K562 (cell line): ENCODE results near the gene SPATA20. TPM values are rescaled to one million over a fixed set of nuclear protein-coding genes. Genes with fewer than 3 reads are reported as not detected.

Experiments
- ATAC-seq: fragments of 200-7000 bp; cut with Tn5 transposase; 3 replicates; pipeline ENCODE4 v1.9.1; 2020; ENCODE audit warnings: moderate library complexity
- BruUV-seq: library from RNA; stranded (reverse); fragments of 400-500 nt; replicated peaks from 2 replicates; lab custom pipeline; 2021; lab: Mats Ljungman, UMichigan
- CTCF ChIA-PET: fragments of 300-600 bp; formaldehyde crosslinking; extraction: SDS; loops from one replicate; lab custom pipeline; 2021; ENCODE audit warnings: low intra/inter-chr PET ratio; lab: Yijun Ruan, JAX
- POLR2A ChIA-PET: fragments of 300-600, 350-650 bp; sonication (Branson Sonifier 250); formaldehyde crosslinking; extraction: SDS; loops from one replicate; lab custom pipeline; 2021; ENCODE audit warnings: antibody characterized with exemption, inconsistent platforms; lab: Yijun Ruan, JAX
- DNase-seq, 4 experiments: peaks; one replicate each; pipeline versions ENCODE4 v3.0.0 to v3.0.0-alpha.2; 2011 to 2018; ENCODE audit warnings: low spot score in 3 of 4, mixed read lengths in 3 of 4; ENCODE audit errors: extremely low read depth in 1 of 4
- FAIRE-seq: peaks from 2 replicates; lab custom pipeline; 2011; peaks lifted over from hg19 to GRCh38; lab: Jason Lieb, UNC
- H2AFZ ChIP-seq: 2 replicates; pipeline ENCODE4 v1.6.0; 2011; ENCODE audit warnings: low read depth, low read length, control low read depth, inconsistent platforms
- H3K27ac ChIP-seq: fragments of 200-600 bp; 3 replicates; pipeline ENCODE4 v1.8.0; 2011; ENCODE audit warnings: low read depth, mild to moderate bottlenecking, control low read depth, inconsistent platforms, low read length, moderate library complexity, mixed read lengths; ENCODE audit errors: extremely low read depth
- H3K27me3 ChIP-seq, 2 experiments: fragments of 300-600 bp in 1 of 2; 2 replicates in 1 of 2; 3 replicates in 1 of 2; pipeline versions ENCODE4 v1.6.0 to v1.8.0; 2011; ENCODE audit warnings: inconsistent platforms in 2 of 2, low read length in 2 of 2, mild to moderate bottlenecking in 1 of 2, mixed read lengths in 1 of 2, moderate library complexity in 1 of 2; ENCODE audit not compliant: control insufficient read depth in 2 of 2, insufficient read depth in 2 of 2
- H3K36me3 ChIP-seq: fragments of 300-600 bp; 3 replicates; pipeline ENCODE4 v1.8.0; 2011; ENCODE audit warnings: mild to moderate bottlenecking, low read length, inconsistent platforms; ENCODE audit not compliant: control insufficient read depth, insufficient read depth
- H3K4me1 ChIP-seq, 2 experiments: fragments of 200-600 bp in 1 of 2; replicated peaks in 1 of 2; 2 replicates in 1 of 2; 3 replicates in 1 of 2; pipeline versions ENCODE4 v1.5.1 to v1.8.0; 2011; ENCODE audit warnings: inconsistent platforms in 2 of 2, low read length in 2 of 2, mild to moderate bottlenecking in 1 of 2, mixed read lengths in 1 of 2, moderate library complexity in 1 of 2; ENCODE audit not compliant: control insufficient read depth in 2 of 2, insufficient read depth in 2 of 2
- H3K4me2 ChIP-seq: 2 replicates; pipeline ENCODE4 v1.6.1; 2011; ENCODE audit warnings: low read length, control low read depth, inconsistent platforms, mixed read lengths; ENCODE audit not compliant: insufficient read depth
- H3K4me3 ChIP-seq: fragments of 200-600 bp; sonication (generic), shearing (Covaris generic); 2 replicates; pipeline ENCODE4 v1.5.1; 2016; ENCODE audit warnings: control low read depth, inconsistent platforms
- H3K79me2 ChIP-seq: fragments of 200-600 bp; 3 replicates; pipeline ENCODE4 v1.8.0; 2011; ENCODE audit warnings: low read length, inconsistent platforms; ENCODE audit not compliant: control insufficient read depth, insufficient read depth
- H3K9ac ChIP-seq, 2 experiments: 2 replicates each; pipeline versions ENCODE4 v1.6.0 to v1.6.1; 2011; ENCODE audit warnings: low read depth in 2 of 2, low read length in 2 of 2, control low read depth in 1 of 2, inconsistent platforms in 1 of 2, mild to moderate bottlenecking in 1 of 2, mixed read lengths in 1 of 2; ENCODE audit not compliant: insufficient read depth in 1 of 2
- H3K9me1 ChIP-seq: one replicate; pipeline ENCODE4 v1.6.0; 2011; ENCODE audit warnings: inconsistent platforms, mild to moderate bottlenecking, low read length, moderate library complexity; ENCODE audit not compliant: control insufficient read depth, insufficient read depth
- H3K9me3 ChIP-seq: replicated peaks from 2 replicates; pipeline ENCODE4 v1.5.1; 2011; ENCODE audit warnings: low read depth, low read length, inconsistent platforms; ENCODE audit not compliant: control insufficient read depth, insufficient read depth
- H4K20me1 ChIP-seq: replicated peaks from 2 replicates; pipeline ENCODE4 v1.6.1; 2011; ENCODE audit warnings: low read length, inconsistent platforms, mixed read lengths; ENCODE audit not compliant: control insufficient read depth, insufficient read depth
- CTCF ChIP-seq, 3 experiments: IDR thresholded peaks in 2 of 3; conservative IDR thresholded peaks in 1 of 3; 2 replicates each; pipeline ENCODE4 v1.5.1; 2011 to 2012; ENCODE audit warnings: low read length in 3 of 3, mild to moderate bottlenecking in 3 of 3, control low read depth in 2 of 3, improper control_type of control experiment in 1 of 3, inconsistent platforms in 1 of 3, low read depth in 1 of 3, mixed read lengths in 1 of 3, moderate library complexity in 1 of 3; ENCODE audit not compliant: insufficient read depth in 2 of 3
- ESRRA ChIP-seq: fragments of 450-650 bp; IDR thresholded peaks from 2 replicates; pipeline ENCODE4 v1.6.1; 2014; ENCODE audit warnings: low read depth, mild to moderate bottlenecking, moderate library complexity, borderline replicate concordance
- FOXO4 ChIP-seq: fragments of 450-650 bp; formaldehyde crosslinking; IDR thresholded peaks from 2 replicates; pipeline ENCODE4 v1.4.0; 2020; ENCODE audit warnings: mild to moderate bottlenecking, moderate library complexity
- RAD21 ChIP-seq, 2 experiments: fragments of 250-450 bp in 1 of 2; fragments of 450-650 bp in 1 of 2; sonication (Bioruptor Pico) in 1 of 2; formaldehyde crosslinking in 1 of 2; IDR thresholded peaks in 1 of 2; conservative IDR thresholded peaks in 1 of 2; 2 replicates each; pipeline versions ENCODE4 v1.4.0 to v1.8.0; 2020 to 2022; ENCODE audit warnings: mild to moderate bottlenecking in 2 of 2, moderate library complexity in 1 of 2
- SMARCA4 ChIP-seq: fragments of 450-650 bp; IDR thresholded peaks from 2 replicates; pipeline ENCODE4 v1.6.1; 2016
- ZBTB11 ChIP-seq, 3 experiments: fragments of 200-800 bp in 1 of 3; fragments of 250-450 bp in 1 of 3; fragments of 450-650 bp in 1 of 3; sonication (Bioruptor Pico) in 1 of 3; sonication (Bioruptor generic) in 1 of 3; formaldehyde crosslinking in 1 of 3; IDR thresholded peaks; 2 replicates each; pipeline versions ENCODE4 v1.6.1 to v1.8.0; 2016 to 2022; ENCODE audit warnings: mild to moderate bottlenecking in 2 of 3, missing genetic modification characterization in 2 of 3, missing compliant biosample characterization in 1 of 3, moderate library complexity in 1 of 3
- ZNF41 ChIP-seq: fragments of 250-450 bp; sonication (Bioruptor Pico); conservative IDR thresholded peaks from 2 replicates; pipeline ENCODE4 v1.4.0; 2020; ENCODE audit warnings: mild to moderate bottlenecking
- ZNF740 ChIP-seq, 3 experiments: fragments of 200-800 bp in 1 of 3; sonication (Bioruptor generic) in 1 of 3; sonication (generic) in 1 of 3; formaldehyde crosslinking in 1 of 3; IDR thresholded peaks; 2 replicates each; pipeline versions ENCODE4 v1.6.1 to v1.8.0; 2016 to 2022; ENCODE audit warnings: mild to moderate bottlenecking in 2 of 3, missing compliant biosample characterization in 2 of 3, missing genetic modification characterization in 2 of 3, missing genetic modification reagents in 1 of 3
- ZNF76 ChIP-seq: fragments of 250-450 bp; sonication (Bioruptor Pico); IDR thresholded peaks from 2 replicates; pipeline ENCODE4 v1.4.0; 2020; ENCODE audit warnings: mild to moderate bottlenecking, moderate library complexity, borderline replicate concordance
- WGBS: fragments of 100-300 bp; shearing (Covaris generic); methylation state at CpG from one replicate; pipeline ENCODE4 v1.1.6; 2016; ENCODE audit warnings: low coverage, mixed read lengths; ENCODE audit not compliant: insufficient coverage; ENCODE audit errors: missing lambda C conversion rate; 5-methylcytosine and 5-hydroxymethylcytosine counted together
- in situ Hi-C: fragments of 300-500 bp; cut with MboI; formaldehyde crosslinking; loops from 4 replicates; pipeline ENCODE4 v1.15.0; 2018; ENCODE audit warnings: inconsistent platforms, mixed read lengths
- intact Hi-C: fragments of 100-400 bp; cut with micrococcal nuclease; formaldehyde crosslinking; loops from 2 replicates; pipeline ENCODE4 v1.14.2; 2022
- polyA plus RNA-seq, 8 experiments: library from polyadenylated mRNA; depleted of rRNA in 4 of 8; stranded (reverse) in 5 of 8; unstranded in 3 of 8; fragments of >200 nt; fragmentation: Nextera tagmentation in 2 of 8; fragmentation: Illumina TruSeq in 1 of 8; extraction: Ambion mirVana in 2 of 8; extraction: Trizol in 1 of 8; gene quantifications; 2 replicates each; pipeline versions ENCODE4 v1.2.1 to v1.2.3, GENCODE V29; 2011 to 2014; ENCODE audit warnings: inconsistent platforms in 1 of 8, missing spikeins in 1 of 8
- total RNA-seq, 7 experiments: library from RNA; depleted of rRNA in 6 of 7; stranded (reverse); fragments of >200 nt in 6 of 7; fragmentation: Illumina TruSeq in 2 of 7; extraction: Trizol in 2 of 7; gene quantifications; 2 replicates each; pipeline versions ENCODE4 v1.2.1 to v1.2.3, GENCODE V29; 2011 to 2021; ENCODE audit warnings: low replicate concordance in 1 of 7

SPATA20 gene
- total and polyA plus RNA-seq, 9 of the 15 experiments (the other 6 are each of a cell fraction or from before 2014, with no cell fraction given): 0.08 to 4.0 (median 1.5) TPM

GRCh38 chr17:50501054-50501453 lies 45.9 kb upstream of the SPATA20 start:
- ATAC-seq (peak; percentile 47; the same call in 1 of the 3 replicates), FAIRE-seq (no peak)
- Histone ChIP-seq H2AFZ (no peak overlapping the region), H3K27me3 (peaks cover 23 to 32% of the 10 kb centered on the region in 2 experiments), H3K9ac (no peak overlapping the region), H3K4me2 (no peak overlapping the region), H3K79me2 (no peaks in the 10 kb centered on the region), H3K9me3 (no peaks in the 10 kb centered on the region), H3K27ac (no peak overlapping the region), H3K36me3 (no peaks in the 10 kb centered on the region), H3K9me1 (no peaks in the 10 kb centered on the region), H4K20me1 (0 out of 2 replicates have a peak, but pooled peaks cover 3% of the 10 kb centered on the region), H3K4me3 (no peak overlapping the region), H3K4me1 (no peaks in the 10 kb centered on the region)
- POLR2A ChIA-PET: interaction anchor here (1.0 to 1.1 kb wide), 2 partner anchors 11 to 22 kb away, joined by 4 read pairs; no protein-coding TSS in a partner anchor
- 11% methylated on average over 5 of the region's 5 CpGs for WGBS
- CTCF ChIA-PET: interaction anchor here (0.7 kb wide), 1 partner anchor 21 kb away, joined by 3 read pairs; no protein-coding TSS in a partner anchor
- intact Hi-C loops (no loop called here), in situ Hi-C loops (no loop called here)
- BruUV-seq: no TSS peak
- TF ChIP-seq ZNF740 (CRISPR knock-in tag; IDR thresholded peaks at IDR 0.05) (no peak), ZNF740 (tag; IDR thresholded peaks at IDR 0.05) (no peak), ZNF41 (CRISPR knock-in tag) (no peak), ZNF76 (no peak), RAD21 (CRISPR knock-in tag; conservative IDR thresholded peaks at IDR 0.05 in 1 of 2, IDR thresholded peaks at IDR 0.05 in 1 of 2) (peak in 1 of 2 experiments; percentile 20; a peak in 2 of 4 replicates), CTCF (IDR thresholded peaks at IDR 0.05 in 2 of 3, conservative IDR thresholded peaks at IDR 0.05 in 1 of 3; ENCODE audit: insufficient read depth in 2 of 3, low read depth in 1 of 3, low read length in 3 of 3) (peak; percentile 37 to 64 (median 55); a peak in 5 of 6 replicates), SMARCA4 (no peak), FOXO4 (no peak), ZBTB11 (CRISPR knock-in tag; IDR thresholded peaks at IDR 0.05) (no peak), ESRRA (peak; percentile 83)
- TF ChIP-seq, all 486 proteins: peak for 3
- DNase-seq: peak in 3 of 4 experiments; percentile 41 to 49 (median 41)
